Measurements from ENCODE around the gene TMX2.

The TMX2 gene

GRCh38 chr11:57763568-57763967, 51.2 kb downstream of the TMX2 start:
- Histone ChIP-seq H3K9ac (ENCODE audit: low read length) (no peak overlapping the region), H3K4me2 (ENCODE audit: low read length) (no peak overlapping the region), H3K4me1 (ENCODE audit: low read length) (no peaks in the 10 kb centered on the region), H3K27ac (ENCODE audit: low read length) (no peak overlapping the region), H3K79me2 (ENCODE audit: low read length) (no peaks in the 10 kb centered on the region), H3K4me3 (ENCODE audit: low read length) (no peak overlapping the region), H3K36me3 (replicated peaks; ENCODE audit: low read depth, low read length) (no peaks in the 10 kb centered on the region), H3K9me3 (ENCODE audit: insufficient read depth, low read length) (no peaks in the 10 kb centered on the region), H3K27me3 (ENCODE audit: low read depth, low read length) (no peaks in the 10 kb centered on the region), H4K20me1 (ENCODE audit: insufficient read depth, low read length) (no peaks in the 10 kb centered on the region), H2AFZ (ENCODE audit: low read depth, low read length) (no peak overlapping the region)
- TF ChIP-seq EZH2phosphoT487 (IDR thresholded peaks at IDR 0.05; ENCODE audit: low read depth) (no peak), CTCF (IDR thresholded peaks at IDR 0.05; ENCODE audit: low read depth, low read length) (no peak)

GRCh38 chr11:57764021-57764420, 51.6 kb downstream of the TMX2 start:
- no peaks in the 10 kb centered on the region for H3K79me2 ChIP-seq (ENCODE audit: low read length)
- no peaks in the 10 kb centered on the region for H3K36me3 ChIP-seq (replicated peaks; ENCODE audit: low read depth, low read length)
- no peaks in the 10 kb centered on the region for H3K4me1 ChIP-seq (ENCODE audit: low read length)
- no peak overlapping the region for H2AFZ ChIP-seq (ENCODE audit: low read depth, low read length)
- H4K20me1 ChIP-seq (ENCODE audit: insufficient read depth, low read length) = no peaks in the 10 kb centered on the region
- no peak overlapping the region for H3K9ac ChIP-seq (ENCODE audit: low read length)
- no peak overlapping the region for H3K4me2 ChIP-seq (ENCODE audit: low read length)
- no peak overlapping the region for H3K4me3 ChIP-seq (ENCODE audit: low read length)
- H3K27me3 ChIP-seq (ENCODE audit: low read depth, low read length) = no peaks in the 10 kb centered on the region
- TF ChIP-seq CTCF (IDR thresholded peaks at IDR 0.05; ENCODE audit: low read depth, low read length) (no peak), EZH2phosphoT487 (IDR thresholded peaks at IDR 0.05; ENCODE audit: low read depth) (no peak)
- H3K9me3 ChIP-seq (ENCODE audit: insufficient read depth, low read length) = no peaks in the 10 kb centered on the region
- no peak overlapping the region for H3K27ac ChIP-seq (ENCODE audit: low read length)

GRCh38 chr11:57764566-57764965, 52.2 kb downstream of the TMX2 start:
- no peaks in the 10 kb centered on the region for H3K79me2 ChIP-seq (ENCODE audit: low read length)
- H2AFZ ChIP-seq (ENCODE audit: low read depth, low read length) = no peak overlapping the region
- no peak overlapping the region for H3K4me2 ChIP-seq (ENCODE audit: low read length)
- H3K9ac ChIP-seq (ENCODE audit: low read length) = no peak overlapping the region
- no peaks in the 10 kb centered on the region for H3K9me3 ChIP-seq (ENCODE audit: insufficient read depth, low read length)
- no peaks in the 10 kb centered on the region for H3K36me3 ChIP-seq (replicated peaks; ENCODE audit: low read depth, low read length)
- TF ChIP-seq EZH2phosphoT487 (IDR thresholded peaks at IDR 0.05; ENCODE audit: low read depth) (no peak), CTCF (IDR thresholded peaks at IDR 0.05; ENCODE audit: low read depth, low read length) (no peak)
- H4K20me1 ChIP-seq (ENCODE audit: insufficient read depth, low read length) = no peaks in the 10 kb centered on the region
- H3K27ac ChIP-seq (ENCODE audit: low read length) = no peak overlapping the region
- H3K4me3 ChIP-seq (ENCODE audit: low read length) = no peak overlapping the region
- no peaks in the 10 kb centered on the region for H3K4me1 ChIP-seq (ENCODE audit: low read length)
- no peaks in the 10 kb centered on the region for H3K27me3 ChIP-seq (ENCODE audit: low read depth, low read length)

- H3K27me3 ChIP-seq (ENCODE audit: low read depth, low read length) = no peaks in the 10 kb centered on the region
- H3K27ac ChIP-seq (ENCODE audit: low read length) = no peak overlapping the region
- no peaks in the 10 kb centered on the region for H3K79me2 ChIP-seq (ENCODE audit: low read length)
- no peak overlapping the region for H3K9ac ChIP-seq (ENCODE audit: low read length)
- no peaks in the 10 kb centered on the region for H4K20me1 ChIP-seq (ENCODE audit: insufficient read depth, low read length)
- no peaks in the 10 kb centered on the region for H3K9me3 ChIP-seq (ENCODE audit: insufficient read depth, low read length)
- H3K4me3 ChIP-seq (ENCODE audit: low read length) = no peak overlapping the region
- H3K4me1 ChIP-seq (ENCODE audit: low read length) = no peaks in the 10 kb centered on the region
- H2AFZ ChIP-seq (ENCODE audit: low read depth, low read length) = no peak overlapping the region
- TF ChIP-seq CTCF (IDR thresholded peaks at IDR 0.05; ENCODE audit: low read depth, low read length) = no peak
- no peak for TF ChIP-seq EZH2phosphoT487 (IDR thresholded peaks at IDR 0.05; ENCODE audit: low read depth)
- no peaks in the 10 kb centered on the region for H3K36me3 ChIP-seq (replicated peaks; ENCODE audit: low read depth, low read length)
- H3K4me2 ChIP-seq (ENCODE audit: low read length) = no peak overlapping the region
Observed at GRCh38 chr11:57764972-57765371, 52.6 kb downstream of the TMX2 start.

Data from OCI-LY3 (cell line).